ENCODE measurements around the gene CRYGD. TPM values are rescaled to one million over a fixed set of nuclear protein-coding genes. Genes with fewer than 3 reads are reported as not detected.

The CRYGD gene
- total and polyA plus RNA-seq, 2 of the 4 experiments (the other 2 are of a cell fraction): not detected

GRCh38 chr2:208096080-208096479 is 28.2 kb downstream of the CRYGD start:
- ChIA-PET POLR2A (ENCODE audit: unreplicated experiment) (no interaction called here), CTCF (no interaction called here)
- Histone ChIP-seq H2BK20ac (ENCODE audit: low read depth, low read length) (no peak overlapping the region), H2BK5ac (ENCODE audit: low read depth, low read length, poor library complexity, severe bottlenecking) (no peak overlapping the region), H4K5ac (ENCODE audit: low read depth, low read length) (no peak overlapping the region), H3K4me3 (ENCODE audit: insufficient read depth, low read depth, low read length) (no peak overlapping the region), H4K91ac (ENCODE audit: insufficient read depth, low read depth, low read length) (no peak overlapping the region), H2AK5ac (ENCODE audit: low read depth, low read length) (no peak overlapping the region), H3K36me3 (ENCODE audit: control insufficient read depth, insufficient read depth, low read length) (no peaks in the 10 kb centered on the region), H2AK9ac (replicated peaks; ENCODE audit: low read depth, low read length, poor library complexity) (no peak overlapping the region), H3K14ac (replicated peaks; ENCODE audit: low read depth, low read length) (no peak overlapping the region), H3K4me2 (ENCODE audit: low read depth, low read length) (no peak overlapping the region), H3K18ac (ENCODE audit: low read depth, low read length) (no peak overlapping the region), H3K56ac (ENCODE audit: extremely low read depth, insufficient read depth, low read length) (no peak overlapping the region), H3K27me3 (ENCODE audit: control insufficient read depth, insufficient read depth, low read length) (peaks cover 2% of the 10 kb centered on the region), H2BK15ac (ENCODE audit: low read depth, low read length) (no peak overlapping the region), H4K20me1 (ENCODE audit: insufficient read depth, low read length) (no peaks in the 10 kb centered on the region), H3K79me1 (ENCODE audit: low read depth in 1 of 2, low read length in 2 of 2) (no peaks in the 10 kb centered on the region), H3K4ac (ENCODE audit: low read depth, low read length) (no peak overlapping the region), H2AFZ (replicated peaks; ENCODE audit: low read length, poor library complexity) (no peak overlapping the region), H3K27ac (ENCODE audit: insufficient read depth, low read length) (no peak overlapping the region), H3K23ac (ENCODE audit: low read depth, low read length) (no peak overlapping the region), H2BK120ac (ENCODE audit: low read depth, low read length) (no peak overlapping the region), H3K9me3 (ENCODE audit: control insufficient read depth, insufficient read depth, low read length) (no peaks in the 10 kb centered on the region), H4K8ac (ENCODE audit: low read depth in 2 of 2, low read length in 2 of 2) (no peak overlapping the region), H3K4me1 (ENCODE audit: control insufficient read depth, insufficient read depth, low read length) (no peaks in the 10 kb centered on the region), H3K9ac (ENCODE audit: low read depth, low read length) (no peak overlapping the region), H3K9me1 (ENCODE audit: insufficient read depth, low read length) (no peaks in the 10 kb centered on the region)
- WGBS, 2 experiments (ENCODE audit: extremely low coverage in 2 of 2, insufficient read length in 1 of 2): 89% methylated on average over 1 of the region's 3 CpGs; no CpG with 5 or more reads in 1 of the 2 experiments
- in situ Hi-C loops (cut with MboI; ENCODE audit: low sequenced_read_pairs) (no loop called here), dilution Hi-C loops (cut with HindIII; ENCODE audit: low sequenced_read_pairs, unreplicated experiment) (no loop called here), intact Hi-C loops (cut with micrococcal nuclease) (no loop called here)
- BruUV-seq (replicated peaks): no TSS peak
- no peak for TF ChIP-seq USF2 (IDR thresholded peaks at IDR 0.05; ENCODE audit: low read depth, low read length)
- DNase-seq (no peak), ATAC-seq (ENCODE audit: low read depth) (no peak)

Data from IMR-90 (cell line).